MV-4-11 (cell line): ENCODE measurements around the gene VPS13D.

ENCODE experiments used
- DNase-seq: peaks from one replicate; lab custom pipeline; 2025; lab: John Stamatoyannopoulos, UW

The VPS13D gene

GRCh38 chr1:12338823-12339222, 109.0 kb downstream of the VPS13D start:
- no peak for DNase-seq

- no peak for DNase-seq
Measured at GRCh38 chr1:12339396-12339795, 109.6 kb downstream of the VPS13D start.

GRCh38 chr1:12339811-12340543, 110.1 kb downstream of the VPS13D start:
- no peak for DNase-seq

DNA sequence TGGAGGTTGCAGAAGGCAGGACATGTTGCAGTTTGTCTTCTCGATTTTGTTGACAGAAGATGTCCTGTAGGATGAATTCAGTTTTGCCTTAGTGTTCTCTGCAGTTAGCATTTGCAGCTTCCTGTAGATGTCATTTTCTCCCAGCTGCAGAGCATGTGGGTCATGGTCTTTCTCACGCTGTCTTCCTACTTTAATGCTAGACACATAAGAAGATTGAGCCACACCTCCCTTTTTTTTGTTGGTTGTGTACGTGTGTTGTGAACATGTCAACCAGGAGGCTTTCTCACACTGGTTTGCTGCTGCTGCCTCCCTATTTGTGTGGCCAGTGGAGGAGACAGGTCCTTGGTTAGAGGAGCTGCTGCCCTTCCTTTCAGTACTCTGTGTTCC, 110.7 kb downstream of the VPS13D start:
- DNase-seq = no peak

- DNase-seq = no peak
Measured at GRCh38 chr1:12341667-12342066, 111.8 kb downstream of the VPS13D start.

DNA sequence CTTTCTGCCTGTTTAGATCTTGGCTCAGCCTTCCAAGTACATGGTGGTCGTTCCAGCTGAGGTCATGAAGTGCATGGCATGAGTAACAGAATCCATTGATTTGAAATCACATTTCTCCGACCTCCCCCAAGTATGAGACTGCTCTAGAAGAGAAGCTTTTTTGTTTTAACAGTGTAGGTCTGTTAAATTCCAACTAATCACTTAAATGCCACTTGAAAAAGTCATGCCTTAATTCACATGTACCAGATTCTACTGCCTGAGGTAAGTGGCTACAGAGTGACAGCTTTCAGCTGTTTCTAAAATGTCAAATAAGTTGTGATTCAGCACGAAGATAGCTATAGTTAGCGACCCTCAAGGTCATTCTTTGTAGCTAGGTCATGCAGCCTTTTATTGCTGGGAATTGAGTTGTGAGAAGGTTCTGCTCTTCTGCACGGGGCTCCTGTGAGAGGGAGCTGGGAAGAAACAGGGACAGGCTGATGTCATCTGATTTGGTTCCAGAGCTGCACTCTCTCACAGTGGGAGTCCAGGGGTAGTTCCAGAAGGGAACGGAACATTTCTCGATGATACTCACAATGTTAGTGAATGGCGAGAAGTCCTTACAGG, 112.7 kb downstream of the VPS13D start:
- DNase-seq = no peak

DNA sequence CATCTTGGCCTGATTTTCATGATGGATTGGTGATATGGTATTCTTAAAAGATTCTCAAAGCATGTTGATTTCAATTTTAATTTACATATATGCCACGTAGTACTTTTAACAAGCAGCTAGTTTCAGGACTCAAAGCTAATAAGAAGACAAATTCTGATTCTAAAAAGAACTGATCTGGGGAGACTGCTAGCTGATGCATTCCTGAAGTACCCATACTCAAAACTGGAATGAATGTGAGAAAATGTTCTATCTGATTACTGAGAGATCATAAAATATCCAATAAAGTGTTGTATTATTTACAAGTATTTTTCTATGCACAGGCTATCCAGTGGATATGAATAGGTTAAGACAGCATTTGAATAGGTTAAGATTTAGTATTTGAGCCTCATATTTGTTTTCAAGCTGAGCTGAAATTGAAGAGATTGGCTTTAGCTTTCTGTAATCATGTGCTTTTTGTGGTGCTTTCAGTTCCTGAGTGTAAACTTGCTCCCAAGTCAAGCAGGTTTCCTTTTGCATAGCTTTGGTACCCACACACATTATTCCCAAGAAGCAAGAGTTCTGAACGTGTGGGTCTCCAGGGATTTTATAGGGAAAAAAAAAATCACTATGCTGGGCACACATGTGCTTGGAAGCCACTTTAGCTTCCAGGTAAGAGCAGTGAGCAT, 114.1 kb downstream of the VPS13D start:
- DNase-seq = peak; percentile 52

- DNase-seq = peak; percentile 93
Measured at GRCh38 chr1:12344596-12345349, 114.9 kb downstream of the VPS13D start.

GRCh38 chr1:12345350-12346217, 115.8 kb downstream of the VPS13D start:
- DNase-seq = peak; percentile 31

- DNase-seq = no peak
Measured at GRCh38 chr1:12346483-12347151, 116.8 kb downstream of the VPS13D start.

DNA sequence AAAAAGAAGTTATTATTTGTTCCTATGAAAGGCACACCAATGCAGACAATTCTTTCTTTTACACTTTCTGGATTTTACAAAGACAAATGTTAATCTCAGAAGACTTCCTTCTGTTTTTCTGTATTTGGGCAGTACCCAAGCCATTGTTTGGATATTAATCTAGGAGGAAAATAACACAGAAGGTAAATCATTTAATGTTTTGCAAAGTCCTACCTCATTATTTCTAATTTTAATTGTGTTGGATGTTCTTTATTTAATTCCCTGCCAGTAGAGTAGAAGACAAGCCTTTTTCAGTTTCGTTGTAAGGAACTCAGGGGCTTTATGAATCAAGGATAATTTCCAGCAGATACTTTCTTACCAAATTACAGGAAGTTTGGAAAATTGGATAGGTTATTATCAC, 118.3 kb downstream of the VPS13D start:
- DNase-seq = no peak

- DNase-seq = no peak
Measured at GRCh38 chr1:12353981-12354380, 124.2 kb downstream of the VPS13D start.

DNA sequence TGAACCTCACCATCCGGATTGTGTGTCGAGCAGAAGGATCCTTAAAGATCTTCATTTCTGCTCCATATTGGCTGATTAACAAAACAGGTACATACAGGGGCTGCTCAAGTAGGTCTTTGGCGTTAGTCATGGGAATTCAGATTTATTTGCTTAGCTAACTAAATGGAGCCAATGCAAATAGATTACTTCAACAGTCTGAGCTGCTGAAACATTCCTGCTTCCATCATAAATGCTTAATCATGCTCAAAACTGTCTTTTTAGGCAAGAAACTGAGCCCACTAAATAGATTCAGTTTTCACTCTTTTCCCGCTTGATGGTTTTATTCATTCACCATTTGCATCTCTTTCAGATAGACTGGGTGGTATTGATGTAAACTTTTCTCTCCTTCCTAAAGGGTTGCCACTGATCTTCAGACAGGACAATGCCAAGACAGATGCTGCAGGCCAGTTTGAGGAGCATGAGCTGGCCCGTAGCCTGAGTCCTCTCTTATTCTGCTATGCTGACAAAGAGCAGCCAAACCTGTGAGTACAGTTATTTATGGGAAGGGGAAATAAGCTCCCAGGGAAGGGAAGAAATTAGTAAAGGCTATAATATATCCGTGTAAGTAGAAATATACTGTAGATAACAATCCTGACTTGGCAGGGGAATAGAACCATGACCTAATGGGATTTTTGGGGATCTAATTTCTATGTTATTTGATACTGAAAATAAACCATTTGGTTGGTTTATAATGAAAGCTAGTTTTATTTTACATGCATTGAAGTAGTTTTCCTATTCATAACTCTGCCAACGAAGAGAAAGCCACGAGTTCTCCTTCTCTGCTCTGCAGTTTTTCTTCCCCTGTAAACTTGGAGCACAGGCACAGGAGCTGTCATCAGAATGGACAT, 126.4 kb downstream of the VPS13D start:
- DNase-seq = no peak

GRCh38 chr1:12358499-12358898, 128.7 kb downstream of the VPS13D start:
- no peak for DNase-seq

DNA sequence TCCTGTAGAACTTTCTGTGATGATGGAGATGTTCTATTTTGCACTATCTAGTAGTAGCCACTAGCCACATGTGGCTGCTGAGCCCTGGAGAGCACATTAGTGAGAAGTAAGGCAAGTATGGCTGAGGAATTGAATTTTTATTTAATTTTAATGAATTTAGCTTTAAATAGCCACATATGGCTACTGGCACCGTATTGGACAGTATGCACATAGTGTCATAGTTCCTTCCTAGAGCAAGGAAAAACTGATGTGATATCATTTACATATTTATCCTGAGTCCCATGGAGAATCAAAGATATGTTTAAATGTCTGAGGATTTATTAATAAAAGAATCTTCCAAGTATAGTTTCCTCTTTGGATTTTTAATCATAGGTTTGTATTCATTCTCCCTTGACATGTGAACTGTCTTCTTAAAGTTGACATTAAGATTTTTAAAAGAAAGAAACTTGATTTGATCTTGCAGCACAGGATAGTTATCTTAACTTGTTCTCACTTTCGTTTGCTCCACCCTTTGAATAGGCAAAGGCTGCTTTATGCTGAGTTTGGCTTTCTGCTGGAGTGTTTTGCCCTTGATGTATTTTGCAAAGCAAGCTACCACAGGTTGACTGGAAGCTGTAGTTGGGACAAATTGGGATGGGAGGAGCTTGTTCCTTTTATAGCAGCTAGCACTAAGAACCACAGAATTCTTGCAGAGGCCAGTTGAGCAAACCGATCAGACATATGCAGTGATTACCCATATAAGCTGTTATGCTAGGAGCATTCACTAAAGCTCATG, 129.7 kb downstream of the VPS13D start:
- DNase-seq = no peak

GRCh38 chr1:12368646-12369045, 138.8 kb downstream of the VPS13D start:
- no peak for DNase-seq

DNA sequence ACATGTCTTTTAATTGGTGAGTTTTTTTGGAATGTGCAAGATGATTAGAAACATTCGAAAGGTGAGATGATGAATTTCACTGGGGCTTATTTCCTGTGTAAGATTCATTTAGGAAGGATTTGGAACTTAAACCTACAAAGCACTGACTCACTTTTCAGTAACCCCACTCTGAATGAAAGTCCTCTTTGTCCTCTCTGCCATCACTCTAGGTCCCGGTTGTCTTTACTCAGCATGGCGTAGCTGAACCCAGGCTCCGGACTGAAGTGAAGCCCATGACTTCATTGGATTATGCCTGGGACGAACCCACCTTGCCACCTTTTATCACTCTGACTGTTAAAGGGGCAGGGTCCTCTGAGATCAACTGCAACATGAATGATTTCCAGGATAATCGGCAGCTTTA, 139.4 kb downstream of the VPS13D start:
- DNase-seq = no peak

GRCh38 chr1:12370333-12370975, 140.6 kb downstream of the VPS13D start:
- DNase-seq = no peak

GRCh38 chr1:12371053-12371452, 141.2 kb downstream of the VPS13D start:
- no peak for DNase-seq
